DND-41 (cell line): Measurements from ENCODE around the gene CAPN14.

Source experiments
- ATAC-seq: fragments of 200-7000 bp; cut with Tn5 transposase; 3 replicates; pipeline ENCODE4 v1.9.1; 2021; ENCODE audit warnings: low read depth; ENCODE audit not compliant: insufficient read depth
- DNase-seq: peaks from one replicate; pipeline ENCODE4 v3.0.0-alpha.2; 2020
- H2AFZ ChIP-seq: 2 replicates; pipeline ENCODE4 v1.6.0; 2012; ENCODE audit warnings: low read depth, low read length
- H3K27ac ChIP-seq: 2 replicates; pipeline ENCODE4 v1.5.1; 2012; ENCODE audit warnings: low read length, inconsistent platforms
- H3K27me3 ChIP-seq: fragments of 200-600 bp; sonication (generic); 2 replicates; pipeline ENCODE4 v1.6.0; 2012; ENCODE audit warnings: low read length, mild to moderate bottlenecking, inconsistent platforms; ENCODE audit not compliant: insufficient read depth, poor library complexity
- H3K36me3 ChIP-seq: 2 replicates; pipeline ENCODE4 v1.5.1; 2012; ENCODE audit warnings: low read length, inconsistent platforms; ENCODE audit not compliant: insufficient read depth
- H3K4me1 ChIP-seq: 2 replicates; pipeline ENCODE4 v1.5.1; 2012; ENCODE audit warnings: mild to moderate bottlenecking, low read length; ENCODE audit not compliant: insufficient read depth
- H3K4me2 ChIP-seq: 2 replicates; pipeline ENCODE4 v1.6.0; 2012; ENCODE audit warnings: mild to moderate bottlenecking, moderate library complexity, low read length, inconsistent platforms; ENCODE audit not compliant: insufficient read depth
- H3K4me3 ChIP-seq, 2 experiments: fragments of 200-600 bp in 1 of 2; shearing (Covaris generic) in 1 of 2; 2 replicates each; pipeline ENCODE4 v1.5.1; 2012 to 2016; ENCODE audit warnings: inconsistent platforms in 2 of 2, low read length in 2 of 2, mild to moderate bottlenecking in 2 of 2, low read depth in 1 of 2, moderate library complexity in 1 of 2
- H3K79me2 ChIP-seq: 2 replicates; pipeline ENCODE4 v1.6.0; 2012; ENCODE audit warnings: low read length, inconsistent platforms; ENCODE audit not compliant: insufficient read depth
- H3K9ac ChIP-seq: 2 replicates; pipeline ENCODE4 v1.6.0; 2012; ENCODE audit warnings: low read depth, mild to moderate bottlenecking, inconsistent platforms, low read length, moderate library complexity
- H3K9me3 ChIP-seq: 2 replicates; pipeline ENCODE4 v1.5.1; 2012; ENCODE audit warnings: low read length, moderate library complexity, mild to moderate bottlenecking, inconsistent platforms; ENCODE audit not compliant: insufficient read depth, severe bottlenecking
- H4K20me1 ChIP-seq: 2 replicates; pipeline ENCODE4 v1.6.0; 2012; ENCODE audit warnings: low read length; ENCODE audit not compliant: insufficient read depth
- CTCF ChIP-seq: IDR thresholded peaks from 2 replicates; pipeline ENCODE4 v1.5.1; 2012; ENCODE audit warnings: borderline replicate concordance, low read length, moderate library complexity, mild to moderate bottlenecking; ENCODE audit not compliant: poor library complexity, severe bottlenecking; ENCODE audit errors: extremely low read depth
- EZH2 ChIP-seq: IDR thresholded peaks from 3 replicates; pipeline ENCODE4 v1.6.1; 2012; ENCODE audit warnings: borderline replicate concordance, low read depth, mild to moderate bottlenecking, moderate library complexity, low read length, inconsistent platforms; ENCODE audit not compliant: severe bottlenecking

Gene CAPN14

DNA sequence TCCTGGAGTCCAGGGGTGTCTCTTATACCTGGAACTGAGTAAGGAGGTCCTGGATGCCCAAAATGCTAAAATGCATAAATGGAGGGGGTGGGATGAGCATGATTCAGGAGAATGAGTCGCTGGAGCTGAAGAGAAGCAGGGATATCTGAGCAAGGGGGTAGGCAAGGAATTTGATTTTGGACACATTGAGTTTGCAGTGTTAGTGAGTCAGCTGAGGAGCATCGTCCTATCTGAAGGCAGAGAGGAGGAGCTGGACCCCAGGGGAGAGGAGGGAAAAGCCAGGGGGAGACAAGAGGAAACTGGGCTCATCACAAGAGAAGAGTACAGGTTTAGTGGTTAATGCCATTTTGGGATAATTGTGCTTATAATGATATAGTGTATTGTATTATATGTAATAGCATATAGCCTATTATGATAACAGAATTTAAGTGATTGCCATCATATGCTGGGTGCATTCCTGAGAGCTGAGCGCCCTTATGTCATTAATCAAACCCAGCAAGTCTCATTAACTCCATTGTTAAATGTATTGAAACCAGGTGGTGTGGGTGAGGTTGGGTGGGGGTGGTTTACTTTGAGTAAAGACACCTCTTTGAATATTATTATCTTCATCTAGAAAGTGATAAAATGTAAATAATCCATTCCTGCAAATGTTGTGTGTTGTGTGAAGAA lies 29.0 kb upstream of the CAPN14 start:
- Histone ChIP-seq H3K4me2 (no peak overlapping the region), H3K9ac (no peak overlapping the region), H2AFZ (no peak overlapping the region), H3K27me3 (no peaks in the 10 kb centered on the region), H4K20me1 (no peaks in the 10 kb centered on the region), H3K36me3 (no peaks in the 10 kb centered on the region), H3K27ac (no peak overlapping the region), H3K79me2 (no peaks in the 10 kb centered on the region), H3K9me3 (no peaks in the 10 kb centered on the region), H3K4me1 (peaks cover 10% of the 10 kb centered on the region; the same call in 1 of the 2 replicates), H3K4me3 (no peak overlapping the region)
- ATAC-seq (no peak), DNase-seq (no peak)
- TF ChIP-seq CTCF (no peak), EZH2 (no peak)

GRCh38 chr2:31244101-31244500 lies 26.8 kb upstream of the CAPN14 start:
- Histone ChIP-seq H3K4me1 (peaks cover 10% of the 10 kb centered on the region; the same call in 1 of the 2 replicates), H3K4me2 (no peak overlapping the region)

DNA sequence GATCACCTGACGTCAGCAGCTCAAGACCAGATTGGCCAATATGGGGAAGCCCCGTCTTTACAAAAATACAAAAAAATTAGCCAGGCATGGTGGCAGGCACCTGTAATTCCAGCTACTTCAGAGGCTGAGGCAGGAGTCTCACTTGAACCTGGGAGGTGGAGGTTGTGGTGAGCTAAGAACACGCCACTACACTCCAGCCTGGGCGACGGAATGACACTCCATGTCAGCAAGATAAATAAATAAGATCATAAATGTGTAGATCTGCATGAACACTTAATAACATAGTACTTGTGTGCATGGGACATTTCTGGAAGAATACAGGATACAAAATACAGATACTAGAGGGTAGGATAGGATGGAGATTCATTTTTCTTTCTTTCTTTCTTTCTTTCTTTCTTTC lies 25.7 kb upstream of the CAPN14 start:
- no peaks in the 10 kb centered on the region for H4K20me1 ChIP-seq
- no peaks in the 10 kb centered on the region for H3K27me3 ChIP-seq
- H3K27ac ChIP-seq, result no peak overlapping the region
- no peaks in the 10 kb centered on the region for H3K36me3 ChIP-seq
- peaks cover 10% of the 10 kb centered on the region; the same call in 1 of the 2 replicates for H3K4me1 ChIP-seq
- DNase-seq (no peak), ATAC-seq (no peak)
- no peak overlapping the region for H2AFZ ChIP-seq
- H3K9me3 ChIP-seq, result no peaks in the 10 kb centered on the region
- no peak for TF ChIP-seq EZH2
- no peak for TF ChIP-seq CTCF
- H3K4me2 ChIP-seq, result no peak overlapping the region
- no peaks in the 10 kb centered on the region for H3K79me2 ChIP-seq
- no peak overlapping the region for H3K4me3 ChIP-seq
- no peak overlapping the region for H3K9ac ChIP-seq

More at GRCh38 chr2:31244101-31244500, 26.8 kb upstream of the CAPN14 start:
- Histone ChIP-seq H3K27me3 (no peaks in the 10 kb centered on the region), H3K4me3 (no peak overlapping the region), H3K79me2 (no peaks in the 10 kb centered on the region), H3K36me3 (no peaks in the 10 kb centered on the region), H4K20me1 (no peaks in the 10 kb centered on the region), H3K9ac (no peak overlapping the region), H3K27ac (no peak overlapping the region), H2AFZ (no peak overlapping the region), H3K9me3 (no peaks in the 10 kb centered on the region)
- ATAC-seq (no peak), DNase-seq (no peak)
- TF ChIP-seq CTCF (no peak), EZH2 (no peak)
